ENCODE data around the gene MAN2A2.

- no peak for TF ChIP-seq GATA2 (IDR thresholded peaks at IDR 0.05; ENCODE audit: low read depth, low read length)
- TF ChIP-seq GATA3 (IDR thresholded peaks at IDR 0.05; ENCODE audit: low read depth, low read length): no peak
Observed at GRCh38 chr15:90947577-90948357, 44.7 kb downstream of the MAN2A2 start.

Measured in SH-SY5Y (cell line).